Measurements from ENCODE around the gene LATS2. TPM values are rescaled to one million over a fixed set of nuclear protein-coding genes. Genes with fewer than 3 reads are reported as not detected.

LATS2 gene
- total and polyA plus RNA-seq, 2 of the 8 experiments (the other 6 are each of a cell fraction or from before 2014, with no cell fraction given) = 8.3 to 26.2 TPM

DNA sequence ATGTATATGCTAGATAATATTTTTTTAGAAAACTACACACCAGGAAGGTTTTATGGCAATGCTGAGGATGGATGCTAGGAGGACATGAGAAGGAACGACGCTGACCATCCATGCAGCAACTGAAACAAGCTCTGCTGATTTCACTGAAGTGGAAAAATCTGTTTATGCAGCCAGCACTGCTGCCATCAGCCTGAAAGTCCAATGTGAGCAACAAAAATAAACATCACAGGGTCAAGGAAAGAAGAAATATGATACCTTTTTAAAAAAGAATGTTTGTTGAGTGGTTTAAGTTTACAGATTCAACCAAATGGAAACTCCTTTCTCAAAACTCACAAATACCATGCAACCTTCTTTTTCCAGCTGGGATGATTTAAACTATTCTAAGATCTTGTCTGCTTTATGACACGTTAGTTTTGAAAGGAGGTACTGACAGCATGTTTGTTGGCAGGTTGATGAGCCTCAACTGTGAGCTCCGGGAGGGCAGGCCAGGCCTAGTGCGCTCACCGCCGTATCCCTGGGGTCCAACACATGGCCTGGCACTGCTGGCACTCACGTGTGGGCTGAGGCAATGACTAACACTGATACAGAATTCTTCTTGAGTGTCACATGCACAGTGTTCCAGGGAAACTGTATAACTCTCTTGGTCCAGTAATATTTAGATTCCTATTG lies 46.8 kb downstream of the LATS2 start (continued):
- TF ChIP-seq EGR1 (IDR thresholded peaks at IDR 0.05; ENCODE audit: borderline replicate concordance, low read depth, low read length) (no peak), CREB1 (IDR thresholded peaks at IDR 0.05) (no peak), KDM5A (IDR thresholded peaks at IDR 0.05; ENCODE audit: low read length) (no peak), SAP30 (IDR thresholded peaks at IDR 0.05; ENCODE audit: insufficient read depth, insufficient replicate concordance, low read length) (no peak), ZNF274 (IDR thresholded peaks at IDR 0.05; ENCODE audit: borderline replicate concordance, extremely low read depth, low read length) (no peak)
